ENCODE results near the gene DAGLB. TPM values are rescaled to one million over a fixed set of nuclear protein-coding genes. Genes with fewer than 3 reads are reported as not detected.
"Not testable (repeated sequence)": the region's sequence is repeated elsewhere in the genome, so short reads cannot be mapped to it uniquely, and the experiment has no call there.

Gene DAGLB
- total RNA-seq, 1 donor from 2014 or later, result 28.3 TPM

DNA sequence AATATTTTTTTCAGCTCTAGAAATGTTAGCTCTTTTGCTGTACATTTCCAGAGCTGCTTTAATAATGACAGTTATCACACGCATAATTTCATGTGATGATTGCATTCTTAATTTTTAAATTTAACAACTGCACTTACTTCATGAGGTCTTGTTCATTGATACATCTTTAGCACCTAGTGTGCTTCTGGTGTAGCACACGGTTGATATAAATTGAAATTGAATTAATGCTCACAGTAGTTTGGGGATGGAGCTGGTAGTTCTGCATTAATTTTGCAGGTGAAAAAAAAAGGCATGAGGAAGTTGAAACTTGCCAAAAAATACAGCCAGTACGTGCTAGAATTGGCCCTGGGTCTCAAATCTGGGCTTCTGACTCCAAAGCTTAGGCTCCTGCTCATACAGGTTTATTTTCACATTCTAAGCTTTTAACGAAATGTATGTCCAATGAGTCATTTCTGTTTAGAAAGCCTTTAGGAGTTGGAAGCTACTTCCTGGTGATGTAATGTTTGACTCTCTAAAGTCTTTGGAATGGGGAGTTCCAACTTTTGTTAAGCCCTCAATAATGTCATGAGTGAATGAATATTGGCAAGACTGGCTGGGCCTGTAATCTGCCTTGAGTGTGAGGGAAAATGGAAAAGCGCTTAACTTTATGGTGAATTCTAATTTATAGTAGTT is 62.5 kb downstream of the DAGLB start:
- peak overlapping the region; percentile 62 for H3K4me3 Mint-ChIP-seq (ENCODE audit: unreplicated experiment)
- peak overlapping the region; percentile 98 for H3K27ac Mint-ChIP-seq (ENCODE audit: unreplicated experiment)
- no peaks in the 10 kb centered on the region for H3K27me3 Mint-ChIP-seq (ENCODE audit: low read depth, unreplicated experiment)
- Histone ChIP-seq H3K27ac (ENCODE audit: low read depth, low read length) (peak overlapping the region; percentile 91), H3K9ac (ENCODE audit: low read length) (peak overlapping the region; percentile 68), H3K4me1 (ENCODE audit: insufficient read depth, low read length) (peaks cover 33% of the 10 kb centered on the region), H3K4me2 (ENCODE audit: low read length) (peak overlapping the region; percentile 64), H3K27me3 (ENCODE audit: insufficient read depth, low read length) (no peaks in the 10 kb centered on the region), H3K9me3 (ENCODE audit: insufficient read depth, low read depth, low read length) (no peaks in the 10 kb centered on the region), H4K20me1 (ENCODE audit: insufficient read depth, low read length) (peaks cover 92% of the 10 kb centered on the region), H3K4me3 (ENCODE audit: insufficient read depth, low read depth, low read length) (no peak overlapping the region), H3K36me3 (ENCODE audit: insufficient read depth, low read length) (peaks cover 20% of the 10 kb centered on the region), H3K79me2 (ENCODE audit: insufficient read depth, low read length) (peaks cover 98% of the 10 kb centered on the region), H2AFZ (ENCODE audit: low read depth, low read length) (no peak overlapping the region)
- DNase-seq (ENCODE audit: low read depth), result peak; percentile 97
- H3K4me1 Mint-ChIP-seq (ENCODE audit: low read depth, unreplicated experiment), result peaks cover 51% of the 10 kb centered on the region
- H3K9me3 Mint-ChIP-seq (ENCODE audit: unreplicated experiment), result no peaks in the 10 kb centered on the region
- H3K36me3 Mint-ChIP-seq (ENCODE audit: low read depth, unreplicated experiment), result peaks cover 13% of the 10 kb centered on the region
- FAIRE-seq, result peak; percentile 93
- TF ChIP-seq EZH2 (IDR thresholded peaks at IDR 0.05; ENCODE audit: insufficient read depth, low read length), result no peak
- TF ChIP-seq, protein P1, sequence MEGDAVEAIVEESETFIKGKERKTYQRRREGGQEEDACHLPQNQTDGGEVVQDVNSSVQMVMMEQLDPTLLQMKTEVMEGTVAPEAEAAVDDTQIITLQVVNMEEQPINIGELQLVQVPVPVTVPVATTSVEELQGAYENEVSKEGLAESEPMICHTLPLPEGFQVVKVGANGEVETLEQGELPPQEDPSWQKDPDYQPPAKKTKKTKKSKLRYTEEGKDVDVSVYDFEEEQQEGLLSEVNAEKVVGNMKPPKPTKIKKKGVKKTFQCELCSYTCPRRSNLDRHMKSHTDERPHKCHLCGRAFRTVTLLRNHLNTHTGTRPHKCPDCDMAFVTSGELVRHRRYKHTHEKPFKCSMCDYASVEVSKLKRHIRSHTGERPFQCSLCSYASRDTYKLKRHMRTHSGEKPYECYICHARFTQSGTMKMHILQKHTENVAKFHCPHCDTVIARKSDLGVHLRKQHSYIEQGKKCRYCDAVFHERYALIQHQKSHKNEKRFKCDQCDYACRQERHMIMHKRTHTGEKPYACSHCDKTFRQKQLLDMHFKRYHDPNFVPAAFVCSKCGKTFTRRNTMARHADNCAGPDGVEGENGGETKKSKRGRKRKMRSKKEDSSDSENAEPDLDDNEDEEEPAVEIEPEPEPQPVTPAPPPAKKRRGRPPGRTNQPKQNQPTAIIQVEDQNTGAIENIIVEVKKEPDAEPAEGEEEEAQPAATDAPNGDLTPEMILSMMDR (IDR thresholded peaks at IDR 0.05; ENCODE audit: insufficient read depth, low read depth, low read length), result no peak

DNA sequence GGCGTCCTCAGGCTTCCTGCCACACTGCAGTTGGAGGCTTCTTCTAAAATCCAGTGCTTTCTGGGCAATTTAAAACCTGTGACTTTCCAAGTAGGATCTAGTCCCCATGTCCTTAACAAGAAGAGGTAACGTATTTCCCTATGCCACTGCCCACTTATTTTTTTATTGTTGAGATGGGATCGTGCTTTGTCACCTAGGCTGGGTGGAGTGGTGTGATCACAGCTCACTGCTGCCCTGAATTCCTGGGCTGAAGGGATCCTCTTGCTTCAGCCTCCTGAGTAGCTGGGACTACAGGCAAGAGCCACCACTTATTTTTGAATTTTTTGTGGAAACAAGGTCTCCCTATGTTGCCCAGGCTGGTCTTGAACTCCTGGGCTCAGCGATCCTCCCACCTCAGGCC is 63.4 kb downstream of the DAGLB start:
- no peak for FAIRE-seq
- Histone ChIP-seq H3K79me2 (ENCODE audit: insufficient read depth, low read length) (peaks cover 98% of the 10 kb centered on the region), H2AFZ (ENCODE audit: low read depth, low read length) (no peak overlapping the region), H3K27me3 (ENCODE audit: insufficient read depth, low read length) (no peaks in the 10 kb centered on the region), H4K20me1 (ENCODE audit: insufficient read depth, low read length) (peaks cover 92% of the 10 kb centered on the region), H3K4me3 (ENCODE audit: insufficient read depth, low read depth, low read length) (no peak overlapping the region), H3K4me2 (ENCODE audit: low read length) (peak overlapping the region; percentile 11), H3K36me3 (ENCODE audit: insufficient read depth, low read length) (peaks cover 22% of the 10 kb centered on the region), H3K27ac (ENCODE audit: low read depth, low read length) (peak overlapping the region; percentile 91), H3K9ac (ENCODE audit: low read length) (peak overlapping the region; percentile 2), H3K9me3 (ENCODE audit: insufficient read depth, low read depth, low read length) (no peaks in the 10 kb centered on the region), H3K4me1 (ENCODE audit: insufficient read depth, low read length) (peaks cover 39% of the 10 kb centered on the region)
- Mint-ChIP-seq H3K9me3 (ENCODE audit: unreplicated experiment) (no peaks in the 10 kb centered on the region), H3K4me1 (ENCODE audit: low read depth, unreplicated experiment) (peaks cover 58% of the 10 kb centered on the region), H3K36me3 (ENCODE audit: low read depth, unreplicated experiment) (peaks cover 13% of the 10 kb centered on the region), H3K4me3 (ENCODE audit: unreplicated experiment) (no peak overlapping the region), H3K27ac (ENCODE audit: unreplicated experiment) (peak overlapping the region; percentile 79), H3K27me3 (ENCODE audit: low read depth, unreplicated experiment) (no peaks in the 10 kb centered on the region)
- TF ChIP-seq, protein P1 (IDR thresholded peaks at IDR 0.05; ENCODE audit: insufficient read depth, low read depth, low read length), result no peak
- no peak for TF ChIP-seq EZH2 (IDR thresholded peaks at IDR 0.05; ENCODE audit: insufficient read depth, low read length)
- no peak for DNase-seq (ENCODE audit: low read depth)

DNA sequence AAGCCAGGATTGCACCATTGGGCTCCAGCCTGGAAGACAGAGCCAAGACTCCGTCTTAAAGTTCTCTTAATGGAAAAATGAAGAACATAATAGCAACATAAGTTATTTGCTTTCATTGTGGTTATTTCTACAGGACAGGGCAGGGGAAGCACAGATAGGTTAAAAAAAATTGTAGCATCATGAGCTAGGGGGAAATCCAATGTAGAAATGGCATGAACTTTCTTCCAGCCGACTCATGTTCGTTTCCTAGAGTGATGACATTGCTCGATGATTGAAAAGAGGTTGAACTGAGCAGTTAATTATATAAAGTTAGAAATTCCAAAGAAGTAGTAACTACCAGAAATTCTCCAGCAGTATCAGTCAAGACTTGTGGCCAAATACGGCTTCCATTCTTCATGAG is 64.9 kb downstream of the DAGLB start:
- no peaks in the 10 kb centered on the region for H3K9me3 ChIP-seq (ENCODE audit: insufficient read depth, low read depth, low read length)
- peak overlapping the region; percentile 12 for H3K27ac Mint-ChIP-seq (ENCODE audit: unreplicated experiment)
- no peaks in the 10 kb centered on the region for H3K27me3 ChIP-seq (ENCODE audit: insufficient read depth, low read length)
- no peak overlapping the region for H3K9ac ChIP-seq (ENCODE audit: low read length)
- H3K4me1 Mint-ChIP-seq (ENCODE audit: low read depth, unreplicated experiment), result peaks cover 60% of the 10 kb centered on the region
- no peak for DNase-seq (ENCODE audit: low read depth)
- FAIRE-seq, result no peak
- H2AFZ ChIP-seq (ENCODE audit: low read depth, low read length), result no peak overlapping the region
- peaks cover 11% of the 10 kb centered on the region for H3K36me3 Mint-ChIP-seq (ENCODE audit: low read depth, unreplicated experiment)
- H3K36me3 ChIP-seq (ENCODE audit: insufficient read depth, low read length), result peaks cover 13% of the 10 kb centered on the region
- no peak overlapping the region for H3K4me3 ChIP-seq (ENCODE audit: insufficient read depth, low read depth, low read length)
- H3K4me3 Mint-ChIP-seq (ENCODE audit: unreplicated experiment), result no peak overlapping the region
- H3K79me2 ChIP-seq (ENCODE audit: insufficient read depth, low read length), result peaks cover 98% of the 10 kb centered on the region
- H3K4me2 ChIP-seq (ENCODE audit: low read length), result peak overlapping the region; percentile 36
- peaks cover 39% of the 10 kb centered on the region for H3K4me1 ChIP-seq (ENCODE audit: insufficient read depth, low read length)
- TF ChIP-seq EZH2 (IDR thresholded peaks at IDR 0.05; ENCODE audit: insufficient read depth, low read length), result no peak
- TF ChIP-seq, protein P1 (IDR thresholded peaks at IDR 0.05; ENCODE audit: insufficient read depth, low read depth, low read length), result no peak
- peaks cover 96% of the 10 kb centered on the region for H4K20me1 ChIP-seq (ENCODE audit: insufficient read depth, low read length)
- H3K27me3 Mint-ChIP-seq (ENCODE audit: low read depth, unreplicated experiment), result no peaks in the 10 kb centered on the region
- H3K9me3 Mint-ChIP-seq (ENCODE audit: unreplicated experiment), result no peaks in the 10 kb centered on the region
- no peak overlapping the region for H3K27ac ChIP-seq (ENCODE audit: low read depth, low read length)

DNA sequence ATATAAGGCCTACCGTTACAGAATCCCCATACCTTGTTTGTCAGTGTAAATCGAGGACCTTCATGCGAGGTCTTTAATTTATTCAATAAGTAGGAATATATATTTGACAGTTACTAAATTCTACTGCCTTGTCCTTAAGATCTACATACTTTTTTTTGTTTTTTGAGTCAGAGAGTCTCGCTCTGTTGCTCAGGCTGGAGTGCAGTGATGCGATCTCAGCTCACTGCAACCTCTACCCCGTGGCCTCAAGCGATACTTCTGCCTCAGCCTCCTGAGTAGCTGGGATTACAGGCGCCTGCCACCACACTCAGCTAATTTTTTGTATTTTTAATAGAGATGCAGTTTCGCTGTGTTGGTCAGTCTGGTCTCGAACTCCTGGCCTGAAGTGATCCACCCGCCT is 65.9 kb downstream of the DAGLB start:
- Mint-ChIP-seq H3K4me1 (ENCODE audit: low read depth, unreplicated experiment) (peaks cover 61% of the 10 kb centered on the region), H3K27ac (ENCODE audit: unreplicated experiment) (peak overlapping the region; percentile 12)
- H3K9ac ChIP-seq (ENCODE audit: low read length); H2AFZ ChIP-seq (ENCODE audit: low read depth, low read length); H3K4me3 Mint-ChIP-seq (ENCODE audit: unreplicated experiment); H3K9me3 Mint-ChIP-seq (ENCODE audit: unreplicated experiment); H3K36me3 Mint-ChIP-seq (ENCODE audit: low read depth, unreplicated experiment); H3K27me3 Mint-ChIP-seq (ENCODE audit: low read depth, unreplicated experiment); H3K4me3 ChIP-seq (ENCODE audit: insufficient read depth, low read depth, low read length); FAIRE-seq; H3K27me3 ChIP-seq (ENCODE audit: insufficient read depth, low read length); H3K9me3 ChIP-seq (ENCODE audit: insufficient read depth, low read depth, low read length); H3K4me2 ChIP-seq (ENCODE audit: low read length); DNase-seq (ENCODE audit: low read depth); H3K27ac ChIP-seq (ENCODE audit: low read depth, low read length): not testable (repeated sequence)
- Histone ChIP-seq H3K36me3 (ENCODE audit: insufficient read depth, low read length) (peaks cover 12% of the 10 kb centered on the region), H3K79me2 (ENCODE audit: insufficient read depth, low read length) (peaks cover 98% of the 10 kb centered on the region), H4K20me1 (ENCODE audit: insufficient read depth, low read length) (peaks cover 96% of the 10 kb centered on the region), H3K4me1 (ENCODE audit: insufficient read depth, low read length) (peaks cover 42% of the 10 kb centered on the region)

Measured in astrocyte (in vitro differentiated cells and primary cell).